Measurements from ENCODE around the gene HPGDS. TPM values are rescaled to one million over a fixed set of nuclear protein-coding genes. Genes with fewer than 3 reads are reported as not detected.
A peak's percentile ranks its signal among the peaks of the same experiment; 100 is the strongest.
"Not testable (repeated sequence)": the region's sequence is repeated elsewhere in the genome, so short reads cannot be mapped to it uniquely, and the experiment has no call there.

Gene HPGDS
- total and polyA plus RNA-seq, 2 of the 13 experiments (the other 11 are each of a cell fraction or from before 2014, with no cell fraction given) = not detected

- TF ChIP-seq STAT6 (CRISPR knock-in tag; IDR thresholded peaks at IDR 0.05; ENCODE audit: borderline replicate concordance) (no peak), HDAC2 (CRISPR knock-in tag; IDR thresholded peaks at IDR 0.05) (peak; percentile 67; the same call in 1 of the 2 replicates)
- TF ChIP-seq, protein P1, sequence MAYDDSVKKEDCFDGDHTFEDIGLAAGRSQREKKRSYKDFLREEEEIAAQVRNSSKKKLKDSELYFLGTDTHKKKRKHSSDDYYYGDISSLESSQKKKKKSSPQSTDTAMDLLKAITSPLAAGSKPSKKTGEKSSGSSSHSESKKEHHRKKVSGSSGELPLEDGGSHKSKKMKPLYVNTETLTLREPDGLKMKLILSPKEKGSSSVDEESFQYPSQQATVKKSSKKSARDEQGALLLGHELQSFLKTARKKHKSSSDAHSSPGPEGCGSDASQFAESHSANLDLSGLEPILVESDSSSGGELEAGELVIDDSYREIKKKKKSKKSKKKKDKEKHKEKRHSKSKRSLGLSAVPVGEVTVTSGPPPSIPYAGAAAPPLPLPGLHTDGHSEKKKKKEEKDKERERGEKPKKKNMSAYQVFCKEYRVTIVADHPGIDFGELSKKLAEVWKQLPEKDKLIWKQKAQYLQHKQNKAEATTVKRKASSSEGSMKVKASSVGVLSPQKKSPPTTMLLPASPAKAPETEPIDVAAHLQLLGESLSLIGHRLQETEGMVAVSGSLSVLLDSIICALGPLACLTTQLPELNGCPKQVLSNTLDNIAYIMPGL (CRISPR knock-in tag; IDR thresholded peaks at IDR 0.05; ENCODE audit: borderline replicate concordance in 1 of 2, low read depth in 1 of 2) = 0 out of 4 replicates have a peak, but pooled peaks of 1 of the 2 experiments have one; percentile 43
These were observed 43.8 kb downstream of the HPGDS start (continued) for GRCh38 chr4:94298725-94299252.

- BruUV-seq (replicated peaks); H3K27ac ChIP-seq (ENCODE audit: extremely low read length, insufficient read depth, low read length); FAIRE-seq; H3K27me3 ChIP-seq (ENCODE audit: control insufficient read depth in 1 of 2, insufficient read depth in 2 of 2, low read length in 2 of 2); ATAC-seq; H2AFZ ChIP-seq (ENCODE audit: low read length); H3K79me2 ChIP-seq (ENCODE audit: insufficient read depth, low read length); in situ Hi-C loops (cut with HindIII; ENCODE audit: extremely low pct_ligation_motif_present, low pct_unique_long_range_greater_than_20kb); H3K9ac ChIP-seq (ENCODE audit: insufficient read depth, low read depth, low read length); POLR2A ChIA-PET; H3K4me3 ChIP-seq (replicated peaks in 1 of 3; ENCODE audit: insufficient read depth in 1 of 3, low read depth in 2 of 3, low read length in 3 of 3); H3K36me3 ChIP-seq (replicated peaks in 1 of 2; ENCODE audit: control insufficient read depth in 1 of 2, insufficient read depth in 2 of 2, low read length in 2 of 2); H3K9me3 ChIP-seq (ENCODE audit: low read length); H4K20me1 ChIP-seq (ENCODE audit: insufficient read depth, low read length); CTCF ChIA-PET (ENCODE audit: low intra/inter-chr PET ratio, low total read pairs); DNase-seq (ENCODE audit: low spot score); H3K4me2 ChIP-seq (ENCODE audit: low read depth, low read length): not testable (repeated sequence)
- WGBS (ENCODE audit: low lambda C conversion rate) = 25% methylated on average over 6 of the region's 6 CpGs
- TF ChIP-seq MAFF (IDR thresholded peaks at IDR 0.05; ENCODE audit: low read depth, low read length) (peak; percentile 31; the same call in 1 of the 2 replicates), MAFK (conservative IDR thresholded peaks at IDR 0.05 in 1 of 2, IDR thresholded peaks at IDR 0.05 in 1 of 2; ENCODE audit: low read length in 2 of 2) (peak; percentile 44 to 60)
- peaks cover 18% of the 10 kb centered on the region for H3K4me1 ChIP-seq (ENCODE audit: insufficient read depth, low read length)
- intact Hi-C loops (cut with micrococcal nuclease; ENCODE audit: unreplicated experiment) = loop anchor here (5.0 kb wide), 1 partner anchor 88 kb away; the partner anchor contains the start of gene SMARCAD1
These were observed 47.2 kb downstream of the HPGDS start for GRCh38 chr4:94295473-94295872.

DNA sequence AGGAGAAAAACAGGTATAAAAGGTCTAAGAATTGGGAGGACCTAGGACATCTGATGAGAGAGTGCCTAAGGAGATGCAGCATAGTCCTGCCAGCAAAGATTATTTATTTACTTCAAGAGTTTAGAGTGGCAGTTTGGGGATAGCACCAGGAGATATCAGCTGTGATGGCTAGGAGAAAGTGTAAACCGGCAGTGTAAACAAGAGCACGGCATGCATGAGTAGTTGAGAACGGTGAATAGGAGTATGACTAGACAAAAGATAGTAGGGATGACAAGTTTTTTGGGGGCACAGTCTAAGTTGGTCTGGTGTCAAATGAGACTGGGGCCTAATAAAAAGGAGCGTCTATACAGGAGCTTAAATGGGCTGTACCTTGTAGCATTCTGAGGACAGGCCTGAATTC is 48.7 kb downstream of the HPGDS start:
- H3K4me2 ChIP-seq (ENCODE audit: low read depth, low read length); H4K20me1 ChIP-seq (ENCODE audit: insufficient read depth, low read length); H3K9ac ChIP-seq (ENCODE audit: insufficient read depth, low read depth, low read length); DNase-seq (ENCODE audit: low spot score); H2AFZ ChIP-seq (ENCODE audit: low read length); H3K9me3 ChIP-seq (ENCODE audit: low read length); H3K4me1 ChIP-seq (ENCODE audit: insufficient read depth, low read length); POLR2A ChIA-PET; H3K27ac ChIP-seq (ENCODE audit: extremely low read length, insufficient read depth, low read length); intact Hi-C loops (cut with micrococcal nuclease; ENCODE audit: unreplicated experiment); in situ Hi-C loops (cut with HindIII; ENCODE audit: extremely low pct_ligation_motif_present, low pct_unique_long_range_greater_than_20kb); ATAC-seq; H3K27me3 ChIP-seq (ENCODE audit: control insufficient read depth in 1 of 2, insufficient read depth in 2 of 2, low read length in 2 of 2); CTCF ChIA-PET (ENCODE audit: low intra/inter-chr PET ratio, low total read pairs); BruUV-seq (replicated peaks); H3K4me3 ChIP-seq (replicated peaks in 1 of 3; ENCODE audit: insufficient read depth in 1 of 3, low read depth in 2 of 3, low read length in 3 of 3); H3K79me2 ChIP-seq (ENCODE audit: insufficient read depth, low read length); FAIRE-seq: not testable (repeated sequence)
- peaks cover 1 to 11% of the 10 kb centered on the region in 2 experiments; a peak in 2 of 5 replicates for H3K36me3 ChIP-seq (replicated peaks in 1 of 2; ENCODE audit: control insufficient read depth in 1 of 2, insufficient read depth in 2 of 2, low read length in 2 of 2)
- 71% methylated on average over 4 of the region's 4 CpGs for WGBS (ENCODE audit: low lambda C conversion rate)

Data from HepG2 (cell line).